Endothelial cell of umbilical vein (primary cell): Measurements from ENCODE around the gene CORO6. TPM values are rescaled to one million over a fixed set of nuclear protein-coding genes. Genes with fewer than 3 reads are reported as not detected.

Experiments used
- BruUV-seq: library from RNA; stranded (reverse); fragments of 400-500 nt; replicated peaks from 2 replicates; lab custom pipeline; 2021; lab: Mats Ljungman, UMichigan
- CTCF ChIA-PET: fragments of 300-600, 350-600 bp; sonication (Branson Sonifier 250); formaldehyde crosslinking; loops from one replicate; lab custom pipeline; 2021; ENCODE audit warnings: antibody characterized with exemption, inconsistent platforms; lab: Charles Lee
- POLR2A ChIA-PET: fragments of 300-600, 350-600 bp; sonication (Branson Sonifier 250); formaldehyde crosslinking; loops from one replicate; lab custom pipeline; 2021; ENCODE audit warnings: antibody characterized with exemption, inconsistent platforms; lab: Charles Lee
- DNase-seq: peaks from one replicate; pipeline ENCODE4 v3.0.0-alpha.2; 2011; ENCODE audit warnings: low read depth, low spot score
- FAIRE-seq: peaks from 2 replicates; lab custom pipeline; 2011; peaks lifted over from hg19 to GRCh38; lab: Jason Lieb, UNC
- H2AFZ ChIP-seq: 2 replicates; pipeline ENCODE4 v1.6.0; 2012; ENCODE audit warnings: low read depth, low read length, control low read depth, inconsistent platforms
- H3K27ac ChIP-seq: 2 replicates; pipeline ENCODE4 v1.5.1; 2011; ENCODE audit warnings: low read depth, mild to moderate bottlenecking, control low read depth, low read length, moderate library complexity; ENCODE audit not compliant: insufficient read depth
- H3K27me3 ChIP-seq, 2 experiments: 2 replicates each; pipeline versions ENCODE4 v1.6.0 to v1.6.1; 2011; ENCODE audit warnings: low read length in 2 of 2, mixed read lengths in 1 of 2; ENCODE audit not compliant: control insufficient read depth in 2 of 2, insufficient read depth in 2 of 2
- H3K36me3 ChIP-seq, 2 experiments: 2 replicates in 1 of 2; 3 replicates in 1 of 2; pipeline ENCODE4 v1.5.1; 2011; ENCODE audit warnings: low read length in 2 of 2, mild to moderate bottlenecking in 1 of 2, moderate library complexity in 1 of 2; ENCODE audit not compliant: control insufficient read depth in 2 of 2, insufficient read depth in 2 of 2; ENCODE audit errors: extremely low read depth in 1 of 2
- H3K4me1 ChIP-seq: 3 replicates; pipeline ENCODE4 v1.5.1; 2011; ENCODE audit warnings: mild to moderate bottlenecking, low read length; ENCODE audit not compliant: control insufficient read depth, insufficient read depth; ENCODE audit errors: extremely low read depth
- H3K4me2 ChIP-seq: 2 replicates; pipeline ENCODE4 v1.6.1; 2011; ENCODE audit warnings: low read length, control low read depth, mixed read lengths; ENCODE audit not compliant: insufficient read depth
- H3K4me3 ChIP-seq, 3 experiments: fragments of 200-600 bp in 1 of 3; sonication (generic), shearing (Covaris generic) in 1 of 3; replicated peaks in 1 of 3; 2 replicates each; pipeline ENCODE4 v1.5.1; 2011 to 2016; ENCODE audit warnings: control low read depth in 3 of 3, low read length in 3 of 3, mild to moderate bottlenecking in 2 of 3, inconsistent platforms in 1 of 3, low read depth in 1 of 3, moderate library complexity in 1 of 3; ENCODE audit not compliant: insufficient read depth in 1 of 3
- H3K79me2 ChIP-seq: 2 replicates; pipeline ENCODE4 v1.6.0; 2012; ENCODE audit warnings: low read length, inconsistent platforms; ENCODE audit not compliant: control insufficient read depth, insufficient read depth
- H3K9ac ChIP-seq: replicated peaks from 2 replicates; pipeline ENCODE3; 2011; ENCODE audit warnings: low read length, control low read depth; ENCODE audit not compliant: insufficient read depth; ENCODE audit errors: extremely low read depth
- H3K9me1 ChIP-seq: replicated peaks from 3 replicates; pipeline ENCODE4 v1.6.0; 2011; ENCODE audit warnings: mild to moderate bottlenecking, low read length; ENCODE audit not compliant: control insufficient read depth, insufficient read depth; ENCODE audit errors: extremely low read depth
- H3K9me3 ChIP-seq: replicated peaks from 2 replicates; pipeline ENCODE4 v1.5.1; 2012; ENCODE audit warnings: low read length, inconsistent platforms; ENCODE audit not compliant: control insufficient read depth, insufficient read depth
- H4K20me1 ChIP-seq: replicated peaks from 2 replicates; pipeline ENCODE3; 2011; ENCODE audit warnings: mild to moderate bottlenecking, low read length; ENCODE audit not compliant: control insufficient read depth, insufficient read depth; ENCODE audit errors: extremely low read depth
- EZH2 ChIP-seq: IDR thresholded peaks from 2 replicates; pipeline ENCODE4 v1.6.1; 2012; ENCODE audit warnings: borderline replicate concordance, low read depth, mild to moderate bottlenecking, moderate library complexity, low read length, inconsistent platforms; ENCODE audit not compliant: severe bottlenecking
- FOS ChIP-seq: IDR thresholded peaks from 2 replicates; pipeline ENCODE4 v1.6.1; 2011; ENCODE audit warnings: mild to moderate bottlenecking, low read length, moderate library complexity, borderline replicate concordance; ENCODE audit not compliant: insufficient read depth
- GATA2 ChIP-seq: IDR thresholded peaks from 2 replicates; pipeline ENCODE4 v1.7.0; 2011; ENCODE audit warnings: low read depth, mild to moderate bottlenecking, moderate library complexity, mixed read lengths, low read length; ENCODE audit not compliant: insufficient read length, insufficient read depth
- JUN ChIP-seq: IDR thresholded peaks from 2 replicates; pipeline ENCODE4 v1.6.1; 2011; ENCODE audit warnings: borderline replicate concordance, low read depth; ENCODE audit not compliant: insufficient read length, insufficient read depth
- MYC ChIP-seq: IDR thresholded peaks from one replicate; pipeline ENCODE4 v1.6.1; 2011; ENCODE audit warnings: mild to moderate bottlenecking, low read depth, low read length
- POLR2A ChIP-seq: IDR thresholded peaks from 2 replicates; pipeline ENCODE4 v1.6.1; 2012; ENCODE audit warnings: low read depth, mild to moderate bottlenecking, control low read depth, low read length
- POLR2AphosphoS5 ChIP-seq: IDR thresholded peaks from 2 replicates; pipeline ENCODE4 v1.6.1; 2012; ENCODE audit warnings: low read depth, mild to moderate bottlenecking, control low read depth, low read length, moderate library complexity; ENCODE audit not compliant: insufficient read depth
- dilution Hi-C: fragments of 300-500 bp; cut with MboI; formaldehyde crosslinking; loops from one replicate; pipeline ENCODE4 v1.15.0; 2019; ENCODE audit warnings: low sequenced_read_pairs; ENCODE audit not compliant: extremely low pct_ligation_motif_present
- intact Hi-C: fragments of 100-400 bp; cut with micrococcal nuclease; formaldehyde crosslinking; loops from one replicate; pipeline ENCODE4 v1.10.0; 2022
- polyA plus RNA-seq, 4 experiments: library from polyadenylated mRNA; depleted of rRNA in 3 of 4; stranded (reverse) in 3 of 4; unstranded in 1 of 4; fragments of >200 nt; gene quantifications; 2 replicates each; pipeline versions ENCODE4 v1.2.1 to v1.2.3, GENCODE V29; 2011 to 2012; ENCODE audit warnings: missing spikeins in 1 of 4
- total RNA-seq: library from RNA; stranded (reverse); gene quantifications from 2 replicates; pipeline ENCODE4 v1.2.3, GENCODE V29; 2021
- TF ChIP-seq, protein P1 (sequence below): IDR thresholded peaks from 2 replicates; pipeline ENCODE4 v1.6.1; 2011; ENCODE audit not compliant: insufficient read depth, insufficient read length
- TF ChIP-seq, protein P2 (sequence below), 2 donors: IDR thresholded peaks; 1 replicate in 1 of 2; 2 replicates in 1 of 2; pipeline ENCODE4 v1.5.1; 2011; ENCODE audit warnings: low read length in 2 of 2, mild to moderate bottlenecking in 2 of 2, moderate library complexity in 2 of 2, control low read depth in 1 of 2, inconsistent platforms in 1 of 2, low read depth in 1 of 2; ENCODE audit not compliant: insufficient read depth in 1 of 2; ENCODE audit errors: extremely low read depth in 1 of 2

Gene CORO6
- total and polyA plus RNA-seq, 2 donors (not counting 3 experiments of a cell fraction or from before 2014, with no cell fraction given) = 10.7 to 14.7 TPM

DNA sequence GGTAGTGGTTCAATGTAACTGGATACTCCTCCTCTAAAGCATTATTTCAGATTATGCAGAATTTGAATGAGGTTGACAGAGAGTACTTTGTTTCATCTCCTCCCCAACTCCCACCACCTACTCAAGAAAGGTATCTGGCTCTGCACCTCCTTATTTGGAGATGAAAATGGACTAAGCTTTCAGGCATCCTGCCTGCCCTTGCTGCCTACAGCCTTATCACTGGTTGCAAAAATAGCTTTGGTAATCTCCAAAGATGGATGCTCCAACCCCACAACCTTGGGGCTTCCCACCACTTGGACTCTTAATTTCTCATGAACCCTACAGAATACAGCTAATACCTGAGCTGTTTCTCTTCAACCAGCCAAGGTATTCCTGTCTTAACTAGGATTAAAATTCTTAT is 45.3 kb upstream of the CORO6 start:
- FAIRE-seq (no peak), DNase-seq (no peak)
- Histone ChIP-seq H3K9me1 (no peaks in the 10 kb centered on the region), H3K9ac (no peak overlapping the region), H3K4me3 (no peak overlapping the region), H3K27me3 (no peaks in the 10 kb centered on the region), H2AFZ (no peak overlapping the region), H4K20me1 (no peaks in the 10 kb centered on the region), H3K4me2 (no peak overlapping the region), H3K4me1 (peaks cover 26% of the 10 kb centered on the region), H3K36me3 (peaks cover 4 to 12% of the 10 kb centered on the region in 2 experiments), H3K79me2 (no peaks in the 10 kb centered on the region), H3K27ac (no peak overlapping the region), H3K9me3 (no peaks in the 10 kb centered on the region)
- no TSS peak for BruUV-seq
- ChIA-PET CTCF (interaction anchor here (1.0 to 1.3 kb wide), 3 partner anchors 9 to 28 kb away, joined by 3 to 7 read pairs (median 5); no protein-coding TSS in a partner anchor), POLR2A (no interaction called here)
- no peak for TF ChIP-seq MYC
- TF ChIP-seq FOS = no peak
- TF ChIP-seq, protein P1, sequence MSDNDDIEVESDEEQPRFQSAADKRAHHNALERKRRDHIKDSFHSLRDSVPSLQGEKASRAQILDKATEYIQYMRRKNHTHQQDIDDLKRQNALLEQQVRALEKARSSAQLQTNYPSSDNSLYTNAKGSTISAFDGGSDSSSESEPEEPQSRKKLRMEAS = no peak
- TF ChIP-seq GATA2 = no peak
- no peak for TF ChIP-seq EZH2
- TF ChIP-seq, protein P2, sequence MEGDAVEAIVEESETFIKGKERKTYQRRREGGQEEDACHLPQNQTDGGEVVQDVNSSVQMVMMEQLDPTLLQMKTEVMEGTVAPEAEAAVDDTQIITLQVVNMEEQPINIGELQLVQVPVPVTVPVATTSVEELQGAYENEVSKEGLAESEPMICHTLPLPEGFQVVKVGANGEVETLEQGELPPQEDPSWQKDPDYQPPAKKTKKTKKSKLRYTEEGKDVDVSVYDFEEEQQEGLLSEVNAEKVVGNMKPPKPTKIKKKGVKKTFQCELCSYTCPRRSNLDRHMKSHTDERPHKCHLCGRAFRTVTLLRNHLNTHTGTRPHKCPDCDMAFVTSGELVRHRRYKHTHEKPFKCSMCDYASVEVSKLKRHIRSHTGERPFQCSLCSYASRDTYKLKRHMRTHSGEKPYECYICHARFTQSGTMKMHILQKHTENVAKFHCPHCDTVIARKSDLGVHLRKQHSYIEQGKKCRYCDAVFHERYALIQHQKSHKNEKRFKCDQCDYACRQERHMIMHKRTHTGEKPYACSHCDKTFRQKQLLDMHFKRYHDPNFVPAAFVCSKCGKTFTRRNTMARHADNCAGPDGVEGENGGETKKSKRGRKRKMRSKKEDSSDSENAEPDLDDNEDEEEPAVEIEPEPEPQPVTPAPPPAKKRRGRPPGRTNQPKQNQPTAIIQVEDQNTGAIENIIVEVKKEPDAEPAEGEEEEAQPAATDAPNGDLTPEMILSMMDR (IDR thresholded peaks at IDR 0.05; ENCODE audit: extremely low read depth in 1 of 2, insufficient read depth in 1 of 2, low read depth in 1 of 2, low read length in 2 of 2) = no peak
- TF ChIP-seq POLR2A = no peak
- TF ChIP-seq POLR2AphosphoS5 = no peak
- no peak for TF ChIP-seq JUN
- intact Hi-C loops = no loop called here
- dilution Hi-C loops = no loop called here
